Astrocyte of the spinal cord (primary cell): ENCODE measurements around the gene ATIC.

Source experiments
- DNase-seq: peaks from one replicate; pipeline ENCODE4 v3.0.0; 2011; ENCODE audit warnings: low read depth, low spot score
- H3K4me3 ChIP-seq: 2 replicates; pipeline ENCODE4 v1.5.1; 2011; ENCODE audit warnings: low read depth, mild to moderate bottlenecking, low read length, moderate library complexity
- in situ Hi-C: cut with HindIII; loops from 2 replicates; pipeline ENCODE4 v1.10.0; 2017; ENCODE audit warnings: low sequenced_read_pairs
- TF ChIP-seq, protein P1 (sequence below): IDR thresholded peaks from 2 replicates; pipeline ENCODE4 v1.5.1; 2012; ENCODE audit warnings: low read depth, mild to moderate bottlenecking, low read length, inconsistent platforms

ATIC gene

DNA sequence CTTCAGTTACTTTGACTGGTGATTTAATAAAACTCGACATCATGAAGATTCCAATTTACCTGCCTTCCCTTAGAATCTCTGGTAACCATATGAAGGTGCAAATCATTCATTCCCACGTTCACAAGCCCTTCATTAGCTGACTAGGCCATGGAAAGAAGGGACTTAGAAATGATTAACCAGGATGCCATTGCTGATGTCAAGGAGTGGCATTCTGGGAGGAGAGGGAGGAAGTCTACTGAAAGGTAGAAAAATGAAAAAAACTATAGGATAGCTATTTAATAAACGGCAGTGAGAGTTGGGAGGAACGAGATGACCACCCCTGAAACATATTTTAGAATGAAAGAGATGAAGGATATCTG lies 1.4 kb downstream of the ATIC start:
- DNase-seq = no peak
- in situ Hi-C loops = no loop called here
- H3K4me3 ChIP-seq = no peak overlapping the region
- TF ChIP-seq, protein P1, sequence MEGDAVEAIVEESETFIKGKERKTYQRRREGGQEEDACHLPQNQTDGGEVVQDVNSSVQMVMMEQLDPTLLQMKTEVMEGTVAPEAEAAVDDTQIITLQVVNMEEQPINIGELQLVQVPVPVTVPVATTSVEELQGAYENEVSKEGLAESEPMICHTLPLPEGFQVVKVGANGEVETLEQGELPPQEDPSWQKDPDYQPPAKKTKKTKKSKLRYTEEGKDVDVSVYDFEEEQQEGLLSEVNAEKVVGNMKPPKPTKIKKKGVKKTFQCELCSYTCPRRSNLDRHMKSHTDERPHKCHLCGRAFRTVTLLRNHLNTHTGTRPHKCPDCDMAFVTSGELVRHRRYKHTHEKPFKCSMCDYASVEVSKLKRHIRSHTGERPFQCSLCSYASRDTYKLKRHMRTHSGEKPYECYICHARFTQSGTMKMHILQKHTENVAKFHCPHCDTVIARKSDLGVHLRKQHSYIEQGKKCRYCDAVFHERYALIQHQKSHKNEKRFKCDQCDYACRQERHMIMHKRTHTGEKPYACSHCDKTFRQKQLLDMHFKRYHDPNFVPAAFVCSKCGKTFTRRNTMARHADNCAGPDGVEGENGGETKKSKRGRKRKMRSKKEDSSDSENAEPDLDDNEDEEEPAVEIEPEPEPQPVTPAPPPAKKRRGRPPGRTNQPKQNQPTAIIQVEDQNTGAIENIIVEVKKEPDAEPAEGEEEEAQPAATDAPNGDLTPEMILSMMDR = no peak

DNA sequence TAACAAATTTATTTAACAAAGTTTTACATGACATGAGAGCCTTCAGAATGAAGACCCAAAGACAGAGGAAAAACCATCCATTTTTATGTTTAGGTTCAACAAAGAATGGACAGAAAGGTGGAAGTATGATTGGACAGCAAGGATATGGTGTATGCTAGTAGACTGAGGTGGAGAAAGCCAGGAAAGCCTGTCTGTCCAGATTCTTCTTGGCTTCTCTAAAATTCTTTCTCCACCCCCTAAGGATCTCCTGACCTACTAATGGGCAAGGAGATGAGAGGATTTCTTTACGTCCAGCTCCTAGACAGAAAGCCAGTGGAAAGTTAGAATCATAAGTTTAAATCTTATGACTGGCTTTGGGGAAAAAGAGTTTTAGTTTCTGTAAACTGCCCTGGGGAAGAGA lies 3.0 kb downstream of the ATIC start:
- TF ChIP-seq, protein P1 = no peak
- DNase-seq = no peak
- in situ Hi-C loops = no loop called here

DNA sequence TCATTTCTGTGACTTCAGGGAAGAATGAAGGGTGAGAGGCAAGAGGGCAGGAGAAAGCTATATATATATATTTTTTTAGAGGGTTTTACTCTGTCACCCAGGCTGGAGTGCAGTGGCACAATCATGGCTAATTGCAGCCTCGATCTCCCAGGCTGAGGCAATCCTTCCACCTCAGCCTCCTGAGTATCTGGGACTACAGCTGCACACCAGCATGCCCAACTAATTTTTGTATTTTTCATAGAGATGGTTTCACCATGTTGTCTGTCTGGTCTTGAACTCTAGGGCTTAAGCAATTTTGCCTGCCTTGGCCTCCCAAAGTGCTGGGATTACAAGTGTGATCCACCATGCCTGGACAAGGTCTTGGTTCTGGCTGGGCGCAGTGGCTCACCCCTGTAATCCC lies 3.4 kb downstream of the ATIC start:
- in situ Hi-C loops = no loop called here
- TF ChIP-seq, protein P1 = no peak
- DNase-seq = no peak
- H3K4me3 ChIP-seq = no peak overlapping the region

More for the DNA sequence above, 3.0 kb downstream of the ATIC start:
- H3K4me3 ChIP-seq = no peak overlapping the region

DNA sequence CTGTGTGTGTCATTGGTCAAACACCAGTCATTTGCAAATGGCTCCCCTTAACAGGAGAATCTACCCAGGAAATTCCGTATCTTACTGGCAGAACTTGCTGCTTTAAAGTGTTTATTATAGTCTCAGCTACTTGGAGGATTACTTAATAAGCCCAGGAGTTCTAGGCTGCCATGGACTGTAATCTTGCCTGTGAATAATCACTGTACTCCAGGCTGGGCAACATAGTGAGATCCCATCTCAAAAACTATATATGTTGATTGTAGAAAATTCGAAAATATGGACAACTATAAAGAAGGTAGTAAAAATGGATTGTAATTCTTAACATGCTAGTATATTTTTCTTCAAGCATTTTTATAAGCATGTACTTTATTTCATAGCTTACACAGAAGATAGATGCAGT lies 4.5 kb downstream of the ATIC start:
- TF ChIP-seq, protein P1 = no peak
- in situ Hi-C loops = no loop called here
- H3K4me3 ChIP-seq = no peak overlapping the region
- DNase-seq = no peak

DNA sequence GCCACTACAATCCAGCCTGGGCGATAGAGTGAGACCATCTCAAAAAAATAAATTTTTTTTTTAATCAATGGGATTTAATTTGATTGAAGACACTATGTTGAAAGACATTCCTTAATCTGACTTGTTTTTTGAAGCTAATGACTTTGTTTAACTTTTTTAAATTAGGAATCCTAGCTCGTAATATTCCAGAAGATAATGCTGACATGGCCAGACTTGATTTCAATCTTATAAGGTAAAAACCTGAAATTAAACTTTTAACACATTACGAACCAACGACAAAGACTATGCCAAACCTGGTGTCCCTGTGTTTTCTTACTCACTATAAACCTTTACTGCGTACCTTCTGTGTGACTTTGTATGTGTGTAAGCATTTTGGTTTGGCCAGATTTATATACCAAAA lies 7.6 kb downstream of the ATIC start:
- in situ Hi-C loops = no loop called here
- DNase-seq = no peak
- TF ChIP-seq, protein P1 = no peak
- no peak overlapping the region for H3K4me3 ChIP-seq

DNA sequence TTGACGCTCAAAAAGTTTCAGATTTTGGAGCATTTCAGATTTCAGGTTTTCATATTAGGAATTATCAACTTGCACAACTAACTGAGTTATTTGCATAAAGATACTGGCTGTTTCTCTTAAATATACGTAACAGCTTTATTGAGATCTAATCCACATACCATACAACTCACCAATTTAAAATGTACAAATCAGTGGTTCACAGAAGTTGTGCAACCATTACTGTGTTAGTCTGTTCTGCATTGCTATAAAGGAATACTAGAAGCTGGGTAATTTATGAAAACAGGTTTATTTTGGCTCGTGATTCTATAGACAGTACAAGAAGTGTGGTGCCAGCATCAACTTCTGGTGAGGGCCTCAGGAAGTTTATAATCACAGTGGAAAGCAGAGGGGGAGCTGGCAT lies 8.2 kb downstream of the ATIC start:
- H3K4me3 ChIP-seq = no peak overlapping the region
- no peak for DNase-seq
- TF ChIP-seq, protein P1 = no peak
- in situ Hi-C loops = no loop called here

DNA sequence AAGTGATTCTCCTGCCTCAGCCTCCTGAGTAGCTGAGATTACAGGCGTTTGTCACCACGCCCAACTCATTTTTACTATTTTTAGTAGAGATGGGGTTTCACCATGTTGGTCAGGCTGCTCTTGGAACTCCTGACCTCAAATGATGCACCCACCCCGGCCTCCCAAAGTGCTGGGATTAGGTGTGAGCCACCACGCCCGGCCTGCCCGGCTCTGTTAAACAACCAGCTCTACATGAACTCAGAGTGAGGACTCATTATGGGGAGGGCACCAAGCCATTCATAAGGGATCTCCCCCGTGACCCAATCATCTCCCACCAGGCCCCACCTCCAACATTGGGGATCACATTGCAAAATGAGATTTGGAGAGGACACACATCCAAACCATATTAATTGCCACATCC lies 8.8 kb downstream of the ATIC start:
- in situ Hi-C loops = no loop called here
- no peak overlapping the region for H3K4me3 ChIP-seq
- TF ChIP-seq, protein P1 = no peak
- no peak for DNase-seq
